Choroid plexus epithelial cell (primary cell): ENCODE measurements around the gene IL32.
A peak's percentile ranks its signal among the peaks of the same experiment; 100 is the strongest.

ENCODE experiments used
- DNase-seq: peaks from one replicate; pipeline ENCODE4 v3.0.0-alpha.2; 2010; ENCODE audit warnings: low read depth
- H3K4me3 ChIP-seq: 2 replicates; pipeline ENCODE4 v1.5.1; 2011; ENCODE audit warnings: low read depth, mild to moderate bottlenecking, control low read depth, low read length, moderate library complexity
- TF ChIP-seq, protein P1 (sequence below): conservative IDR thresholded peaks from 2 replicates; pipeline ENCODE4 v1.5.1; 2011; ENCODE audit warnings: low read depth, mild to moderate bottlenecking, control low read depth, inconsistent platforms, low read length, moderate library complexity

IL32 gene

DNA sequence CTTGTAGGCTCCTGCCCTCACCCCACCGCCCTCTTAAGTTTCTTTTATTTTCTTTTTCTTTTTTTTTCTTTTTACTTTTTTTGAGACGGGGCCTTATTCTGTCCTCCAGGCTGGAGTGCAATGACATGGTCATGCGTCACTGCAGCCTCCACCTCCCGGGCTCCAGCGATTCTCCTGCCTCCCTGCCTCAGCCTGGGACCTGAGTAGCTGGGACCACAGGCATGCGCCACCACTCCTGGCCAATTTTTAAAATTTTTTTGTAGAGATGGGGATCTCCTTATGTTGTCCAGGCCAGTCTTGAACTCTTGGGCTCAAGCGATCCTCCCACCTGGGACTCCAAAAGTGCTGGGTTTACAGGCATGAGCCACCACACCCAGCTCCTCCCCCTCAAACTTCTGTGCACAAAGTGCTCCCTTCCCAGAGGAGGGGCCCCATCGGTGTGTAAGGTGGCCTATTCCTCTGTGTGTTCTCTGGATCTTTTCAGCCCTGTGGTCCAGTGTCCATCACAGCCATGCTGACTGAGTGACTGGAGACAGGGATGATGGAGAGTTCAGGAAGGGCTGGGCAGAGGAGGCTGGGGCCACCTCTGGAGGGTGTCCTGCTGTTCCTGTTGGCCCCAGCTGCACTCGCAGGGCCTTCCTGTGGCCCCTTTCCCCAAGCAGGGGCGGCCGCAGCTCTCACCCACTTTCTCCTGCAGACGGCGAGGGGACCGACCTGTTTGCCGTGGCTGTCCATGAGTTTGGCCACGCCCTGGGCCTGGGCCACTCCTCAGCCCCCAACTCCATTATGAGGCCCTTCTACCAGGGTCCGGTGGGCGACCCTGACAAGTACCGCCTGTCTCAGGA lies 8.9 kb upstream of the IL32 start:
- DNase-seq, result no peak
- TF ChIP-seq, protein P1, sequence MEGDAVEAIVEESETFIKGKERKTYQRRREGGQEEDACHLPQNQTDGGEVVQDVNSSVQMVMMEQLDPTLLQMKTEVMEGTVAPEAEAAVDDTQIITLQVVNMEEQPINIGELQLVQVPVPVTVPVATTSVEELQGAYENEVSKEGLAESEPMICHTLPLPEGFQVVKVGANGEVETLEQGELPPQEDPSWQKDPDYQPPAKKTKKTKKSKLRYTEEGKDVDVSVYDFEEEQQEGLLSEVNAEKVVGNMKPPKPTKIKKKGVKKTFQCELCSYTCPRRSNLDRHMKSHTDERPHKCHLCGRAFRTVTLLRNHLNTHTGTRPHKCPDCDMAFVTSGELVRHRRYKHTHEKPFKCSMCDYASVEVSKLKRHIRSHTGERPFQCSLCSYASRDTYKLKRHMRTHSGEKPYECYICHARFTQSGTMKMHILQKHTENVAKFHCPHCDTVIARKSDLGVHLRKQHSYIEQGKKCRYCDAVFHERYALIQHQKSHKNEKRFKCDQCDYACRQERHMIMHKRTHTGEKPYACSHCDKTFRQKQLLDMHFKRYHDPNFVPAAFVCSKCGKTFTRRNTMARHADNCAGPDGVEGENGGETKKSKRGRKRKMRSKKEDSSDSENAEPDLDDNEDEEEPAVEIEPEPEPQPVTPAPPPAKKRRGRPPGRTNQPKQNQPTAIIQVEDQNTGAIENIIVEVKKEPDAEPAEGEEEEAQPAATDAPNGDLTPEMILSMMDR, result no peak
- H3K4me3 ChIP-seq, result no peak overlapping the region

DNA sequence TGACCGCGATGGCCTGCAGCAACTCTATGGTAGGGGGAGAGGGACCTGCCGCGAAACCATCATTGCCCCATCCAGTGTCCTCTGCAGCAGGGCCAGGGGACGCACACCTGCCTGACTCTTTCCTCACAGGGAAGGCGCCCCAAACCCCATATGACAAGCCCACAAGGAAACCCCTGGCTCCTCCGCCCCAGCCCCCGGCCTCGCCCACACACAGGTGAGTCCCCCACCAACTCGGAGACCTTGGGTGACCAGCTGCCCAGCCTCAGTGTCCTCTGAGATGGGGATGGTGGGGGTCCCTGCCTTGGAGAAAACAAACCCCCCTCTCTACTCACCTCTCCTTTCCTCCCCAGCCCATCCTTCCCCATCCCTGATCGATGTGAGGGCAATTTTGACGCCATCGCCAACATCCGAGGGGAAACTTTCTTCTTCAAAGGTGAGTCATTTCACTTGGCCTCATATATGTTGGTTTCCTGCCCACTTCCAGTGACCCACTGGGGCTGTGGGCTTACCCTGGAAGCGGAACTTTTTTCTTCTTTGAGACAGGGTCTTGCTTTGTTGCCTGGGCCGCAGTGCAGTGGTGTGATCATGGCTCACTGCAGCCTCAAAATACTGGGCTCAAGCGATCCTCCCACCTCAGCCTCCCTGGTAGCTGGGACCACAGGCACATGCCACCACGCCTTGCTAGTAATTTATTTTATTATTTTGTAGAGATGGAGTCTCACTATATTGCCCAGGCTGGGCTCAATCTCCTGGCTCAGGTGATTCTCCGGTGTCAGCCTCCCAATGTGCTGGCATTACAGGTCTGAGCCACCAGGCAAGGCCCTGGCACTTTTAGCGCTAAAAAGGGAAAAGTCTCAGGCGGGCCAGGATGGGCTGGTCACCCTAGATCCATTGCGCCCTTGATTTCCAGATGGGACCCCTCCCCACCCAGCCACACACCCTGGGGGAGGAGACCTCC lies 8.0 kb upstream of the IL32 start:
- DNase-seq, result no peak
- H3K4me3 ChIP-seq, result no peak overlapping the region
- TF ChIP-seq, protein P1, result no peak

- peak; percentile 38 for DNase-seq
- TF ChIP-seq, protein P1, result peak; percentile 16
- H3K4me3 ChIP-seq, result peak overlapping the region; percentile 74
Observed at GRCh38 chr16:3058139-3059030, 7.1 kb upstream of the IL32 start.

DNA sequence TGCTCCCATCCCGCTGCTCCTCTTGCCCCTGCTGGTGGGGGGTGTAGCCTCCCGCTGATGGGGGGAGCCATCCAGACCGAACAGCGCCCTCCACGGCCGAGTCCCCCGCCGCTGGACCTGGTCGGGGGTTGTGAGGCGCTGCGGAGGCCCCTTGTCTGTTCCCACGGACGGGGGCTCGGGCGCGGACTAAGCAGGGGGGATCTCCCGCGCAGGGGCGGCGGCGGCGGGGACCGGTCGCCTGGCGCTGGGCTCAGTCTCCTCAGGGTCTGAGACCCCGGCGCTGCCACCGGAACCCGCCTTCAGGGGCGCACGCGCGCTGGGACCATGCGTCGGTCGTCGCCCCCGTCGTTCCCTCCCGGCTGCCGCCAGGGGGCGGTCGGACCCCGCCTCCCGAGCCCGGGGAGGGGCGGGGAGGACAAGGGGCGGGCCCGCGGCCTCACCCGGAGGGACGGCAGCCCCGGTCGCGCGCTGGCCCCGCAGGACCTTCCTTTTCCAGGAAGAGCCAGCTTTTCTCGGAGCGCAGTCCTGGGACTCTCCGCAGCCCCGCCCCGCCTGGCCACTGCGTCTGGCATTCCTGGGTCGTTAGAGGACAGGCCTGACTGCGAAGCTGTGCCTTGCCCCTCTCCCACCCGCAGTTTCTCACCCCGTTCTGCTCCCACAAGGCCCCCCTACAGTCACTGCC lies 6.3 kb upstream of the IL32 start:
- peak overlapping the region; percentile 74 for H3K4me3 ChIP-seq
- peak; percentile 76 for DNase-seq
- TF ChIP-seq, protein P1, result peak; percentile 51

GRCh38 chr16:3059723-3060242 lies 5.7 kb upstream of the IL32 start:
- H3K4me3 ChIP-seq, result peak overlapping the region; percentile 74
- no peak for DNase-seq
- TF ChIP-seq, protein P1, result no peak
